GM12878 (cell line): ENCODE measurements around the gene RAB10. TPM values are rescaled to one million over a fixed set of nuclear protein-coding genes. Genes with fewer than 3 reads are reported as not detected.
A peak's percentile ranks its signal among the peaks of the same experiment; 100 is the strongest.

ENCODE experiments used
- BCL3 ChIP-seq: IDR thresholded peaks from 2 replicates; pipeline ENCODE4 v1.6.1; 2011; ENCODE audit warnings: borderline replicate concordance, low read depth, mild to moderate bottlenecking, moderate library complexity, low read length; ENCODE audit not compliant: insufficient read depth, poor library complexity, severe bottlenecking
- CHD2 ChIP-seq: IDR thresholded peaks from 2 replicates; pipeline ENCODE4 v1.6.1; 2011; ENCODE audit warnings: low read depth, low read length, improper control_type of control experiment, borderline replicate concordance
- CTCF ChIP-seq, 3 experiments: IDR thresholded peaks in 2 of 3; conservative IDR thresholded peaks in 1 of 3; 2 replicates each; pipeline ENCODE4 v1.5.1; 2011; ENCODE audit warnings: low read depth in 3 of 3, low read length in 3 of 3, mild to moderate bottlenecking in 3 of 3, control low read depth in 2 of 3, moderate library complexity in 2 of 3, inconsistent platforms in 1 of 3, mixed read lengths in 1 of 3; ENCODE audit not compliant: control insufficient read depth in 2 of 3, insufficient read depth in 1 of 3; ENCODE audit errors: extremely low read depth in 1 of 3
- FOXM1 ChIP-seq: IDR thresholded peaks from 2 replicates; pipeline ENCODE4 v1.6.1; 2012; ENCODE audit warnings: low read depth, mild to moderate bottlenecking, inconsistent platforms, low read length, moderate library complexity
- HCFC1 ChIP-seq: fragments of 150-350 bp; IDR thresholded peaks from 2 replicates; pipeline ENCODE4 v1.6.1; 2014; ENCODE audit warnings: low read length
- HDGF ChIP-seq: fragments of 450-650 bp; IDR thresholded peaks from 2 replicates; pipeline ENCODE4 v1.6.1; 2016; ENCODE audit warnings: antibody characterized with exemption
- HSF1 ChIP-seq: fragments of 150-350 bp; IDR thresholded peaks from 2 replicates; pipeline ENCODE4 v1.6.1; 2014; ENCODE audit warnings: mild to moderate bottlenecking, low read depth, low read length
- IKZF2 ChIP-seq, 2 experiments: fragments of 450-650 bp; IDR thresholded peaks; 2 replicates each; pipeline ENCODE4 v1.6.1; 2017; ENCODE audit warnings: mild to moderate bottlenecking in 2 of 2, moderate library complexity in 2 of 2
- NFXL1 ChIP-seq: fragments of 450-650 bp; IDR thresholded peaks from 2 replicates; pipeline ENCODE4 v1.6.1; 2017; ENCODE audit warnings: antibody characterized with exemption, mild to moderate bottlenecking, borderline replicate concordance
- NR2C1 ChIP-seq: fragments of 450-650 bp; IDR thresholded peaks from 2 replicates; pipeline ENCODE4 v1.6.1; 2017; ENCODE audit warnings: antibody characterized with exemption, mild to moderate bottlenecking, moderate library complexity
- PAX8 ChIP-seq: fragments of 450-650 bp; IDR thresholded peaks from 2 replicates; pipeline ENCODE4 v1.6.1; 2017; ENCODE audit warnings: mild to moderate bottlenecking, moderate library complexity
- PRDM15 ChIP-seq: fragments of 450-650 bp; formaldehyde crosslinking; IDR thresholded peaks from 2 replicates; pipeline ENCODE4 v1.4.0; 2020; ENCODE audit warnings: mild to moderate bottlenecking, moderate library complexity
- SPI1 ChIP-seq: IDR thresholded peaks from 2 replicates; pipeline ENCODE4 v1.6.1; 2011; ENCODE audit warnings: low read depth, mild to moderate bottlenecking, low read length, moderate library complexity, borderline replicate concordance; ENCODE audit not compliant: insufficient read depth
- SREBF2 ChIP-seq: IDR thresholded peaks from 2 replicates; pipeline ENCODE4 v1.6.1; 2012; ENCODE audit warnings: mild to moderate bottlenecking, low read length
- ZSCAN29 ChIP-seq: fragments of 450-650 bp; IDR thresholded peaks from 2 replicates; pipeline ENCODE4 v1.6.1; 2017; ENCODE audit warnings: mild to moderate bottlenecking, moderate library complexity
- polyA plus RNA-seq, 11 experiments: library from polyadenylated mRNA; depleted of rRNA in 4 of 11; unstranded in 6 of 11; stranded (reverse) in 5 of 11; fragments of >200 nt; fragmentation: Nextera tagmentation in 4 of 11; fragmentation: Illumina TruSeq in 1 of 11; extraction: Ambion mirVana in 4 of 11; extraction: Trizol in 1 of 11; gene quantifications; 1 replicate in 1 of 11; 2 replicates in 10 of 11; pipeline versions ENCODE4 v1.2.1 to v1.2.3, GENCODE V29; 2011 to 2016; ENCODE audit warnings: inconsistent platforms in 2 of 11, missing spikeins in 2 of 11, low read depth in 1 of 11
- total RNA-seq, 4 experiments: library from RNA; depleted of rRNA in 3 of 4; stranded (reverse); fragments of >200 nt in 3 of 4; fragmentation: Illumina TruSeq in 1 of 4; extraction: Trizol in 1 of 4; gene quantifications; 2 replicates each; pipeline versions ENCODE4 v1.2.1 to v1.2.3, GENCODE V29; 2013 to 2021

The RAB10 gene
- total and polyA plus RNA-seq, 10 of the 15 experiments (the other 5 are each of a cell fraction or from before 2014, with no cell fraction given): 13.3 to 109 (median 82.0) TPM

- TF ChIP-seq HCFC1 (no peak), PRDM15 (CRISPR knock-in tag) (no peak), HSF1 (peak; percentile 53; the same call in 1 of the 2 replicates), SPI1 (peak; percentile 15; the same call in 1 of the 2 replicates), NR2C1 (no peak), IKZF2 (IDR thresholded peaks at IDR 0.05) (peak; percentile 69 to 85; a peak in 3 of 4 replicates), BCL3 (no peak), SREBF2 (no peak), NFXL1 (no peak), CTCF (IDR thresholded peaks at IDR 0.05 in 2 of 3, conservative IDR thresholded peaks at IDR 0.05 in 1 of 3; ENCODE audit: control insufficient read depth in 2 of 3, extremely low read depth in 1 of 3, insufficient read depth in 1 of 3, low read depth in 3 of 3, low read length in 3 of 3) (no peak), ZSCAN29 (no peak), HDGF (peak; percentile 32; the same call in 1 of the 2 replicates), CHD2 (no peak), PAX8 (no peak), FOXM1 (no peak)
Observed at GRCh38 chr2:26043862-26044696, 10.2 kb downstream of the RAB10 start (continued).
